GM06990 (cell line): ENCODE measurements around the gene DLG2.

ENCODE experiments used
- DNase-seq: peaks from one replicate; pipeline ENCODE4 v3.0.0-alpha.2; 2011; ENCODE audit not compliant: insufficient read length; ENCODE audit errors: extremely low read depth
- H3K27me3 ChIP-seq: replicated peaks from 2 replicates; pipeline ENCODE4 v1.6.0; 2011; ENCODE audit warnings: low read length; ENCODE audit not compliant: control insufficient read depth, insufficient read depth
- H3K36me3 ChIP-seq: 2 replicates; pipeline ENCODE4 v1.5.1; 2011; ENCODE audit warnings: low read length; ENCODE audit not compliant: control insufficient read depth, insufficient read depth
- H3K4me3 ChIP-seq: replicated peaks from 2 replicates; pipeline ENCODE4 v1.5.1; 2011; ENCODE audit warnings: low read depth, mild to moderate bottlenecking, control low read depth, low read length
- CTCF ChIP-seq: IDR thresholded peaks from 2 replicates; pipeline ENCODE4 v1.5.1; 2011; ENCODE audit warnings: low read length, control low read depth, mild to moderate bottlenecking, inconsistent platforms; ENCODE audit not compliant: insufficient read depth, poor library complexity, severe bottlenecking

DLG2 gene

GRCh38 chr11:85602526-85603213, 24.5 kb downstream of the DLG2 start:
- Histone ChIP-seq H3K4me3 (no peak overlapping the region), H3K36me3 (no peaks in the 10 kb centered on the region), H3K27me3 (no peaks in the 10 kb centered on the region)
- no peak for TF ChIP-seq CTCF
- no peak for DNase-seq

DNA sequence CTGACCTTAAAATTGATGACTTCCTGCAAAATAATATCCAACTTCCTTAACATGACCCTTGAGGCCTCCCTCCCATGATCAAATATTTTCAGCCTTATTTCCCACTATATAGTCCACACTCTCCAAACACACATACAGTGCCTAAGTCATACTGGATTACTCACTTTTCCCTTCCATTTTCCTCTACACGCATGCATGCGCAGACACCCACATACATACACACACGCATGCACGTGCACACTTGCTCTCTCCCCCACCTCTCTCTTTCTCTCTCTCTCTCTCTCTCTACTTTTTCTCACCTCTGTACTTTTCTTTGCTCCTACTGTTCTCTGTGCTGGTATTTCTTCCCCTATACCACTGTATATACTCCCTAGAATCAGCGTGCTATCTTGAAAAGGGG, 28.1 kb downstream of the DLG2 start:
- H3K4me3 ChIP-seq: no peak overlapping the region
- H3K27me3 ChIP-seq: no peaks in the 10 kb centered on the region
- no peaks in the 10 kb centered on the region for H3K36me3 ChIP-seq
- no peak for DNase-seq
- TF ChIP-seq CTCF: no peak

DNA sequence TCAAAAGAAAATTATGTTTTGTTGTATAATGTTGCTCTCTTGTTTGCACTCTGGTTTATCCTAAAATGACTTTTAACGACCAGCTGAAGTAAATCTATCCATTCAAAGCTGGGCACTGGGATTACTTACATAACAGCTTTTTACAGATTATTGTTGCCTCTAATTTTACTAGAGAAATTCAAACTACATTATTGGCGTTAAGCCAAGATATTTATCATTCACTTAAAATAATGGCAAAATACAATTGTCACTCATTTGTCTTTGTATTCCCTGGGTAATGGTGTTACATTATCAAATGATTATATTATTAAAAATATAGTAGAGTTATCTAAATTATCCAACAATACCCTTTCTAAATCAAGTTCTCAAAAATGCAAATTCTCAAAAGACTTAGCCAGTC, 30.3 kb downstream of the DLG2 start:
- H3K27me3 ChIP-seq: no peaks in the 10 kb centered on the region
- no peak for DNase-seq
- no peak for TF ChIP-seq CTCF

GRCh38 chr11:85595285-85595884, 31.8 kb downstream of the DLG2 start:
- TF ChIP-seq CTCF: peak; percentile 41
- H3K4me3 ChIP-seq: no peak overlapping the region

More for the DNA sequence above, 30.3 kb downstream of the DLG2 start:
- Histone ChIP-seq H3K36me3 (no peaks in the 10 kb centered on the region), H3K4me3 (no peak overlapping the region)

GRCh38 chr11:85590848-85591483, 36.2 kb downstream of the DLG2 start:
- TF ChIP-seq CTCF: no peak
- no peak for DNase-seq

More at GRCh38 chr11:85595285-85595884, 31.8 kb downstream of the DLG2 start:
- H3K36me3 ChIP-seq: no peaks in the 10 kb centered on the region
- peak; percentile 3 for DNase-seq
- no peaks in the 10 kb centered on the region for H3K27me3 ChIP-seq

More at GRCh38 chr11:85590848-85591483, 36.2 kb downstream of the DLG2 start:
- Histone ChIP-seq H3K36me3 (no peaks in the 10 kb centered on the region), H3K27me3 (no peaks in the 10 kb centered on the region), H3K4me3 (no peak overlapping the region)
